CD14-positive monocyte (primary cell): ENCODE results near the gene DOCK4. TPM values are rescaled to one million over a fixed set of nuclear protein-coding genes. Genes with fewer than 3 reads are reported as not detected.

ENCODE experiments used
- DNase-seq, 3 donors: peaks; one replicate each; pipeline ENCODE4 v3.0.0-alpha.2; 2011 to 2022
- H2AFZ ChIP-seq: 2 replicates; pipeline ENCODE4 v1.6.0; 2012; ENCODE audit warnings: mild to moderate bottlenecking, low read depth, low read length, inconsistent platforms; ENCODE audit not compliant: insufficient read depth, poor library complexity, severe bottlenecking
- H3K27ac ChIP-seq, 2 donors: 1 replicate in 1 of 2; 2 replicates in 1 of 2; pipeline ENCODE4 v1.5.1; 2012 to 2013; ENCODE audit warnings: low read length in 2 of 2, control low read depth in 1 of 2, inconsistent platforms in 1 of 2, low read depth in 1 of 2, mild to moderate bottlenecking in 1 of 2
- H3K27me3 ChIP-seq, 2 donors: one replicate each; pipeline versions ENCODE4 v1.6.0 to v1.6.1; 2011 to 2013; ENCODE audit warnings: low read length in 2 of 2; ENCODE audit not compliant: control insufficient read depth in 2 of 2, insufficient read depth in 2 of 2
- H3K36me3 ChIP-seq, 2 donors: replicated peaks in 1 of 2; 1 replicate in 1 of 2; 2 replicates in 1 of 2; pipeline versions ENCODE4 v1.5.1 to v1.6.1; 2012 to 2013; ENCODE audit warnings: low read length in 2 of 2, control low read depth in 1 of 2, inconsistent platforms in 1 of 2, mild to moderate bottlenecking in 1 of 2; ENCODE audit not compliant: insufficient read depth in 2 of 2, control insufficient read depth in 1 of 2
- H3K4me1 ChIP-seq, 2 donors: 1 replicate in 1 of 2; 2 replicates in 1 of 2; pipeline versions ENCODE4 v1.5.1 to v1.6.1; 2012 to 2013; ENCODE audit warnings: low read length in 2 of 2, control low read depth in 1 of 2, inconsistent platforms in 1 of 2, mild to moderate bottlenecking in 1 of 2, moderate library complexity in 1 of 2; ENCODE audit not compliant: insufficient read depth in 2 of 2, control insufficient read depth in 1 of 2
- H3K4me2 ChIP-seq: replicated peaks from 2 replicates; pipeline ENCODE3; 2012; ENCODE audit warnings: low read length, moderate library complexity, mild to moderate bottlenecking; ENCODE audit not compliant: poor library complexity, severe bottlenecking; ENCODE audit errors: extremely low read depth
- H3K4me3 ChIP-seq, 3 experiments: fragments of 200-600 bp in 1 of 3; sonication (generic) in 1 of 3; replicated peaks in 1 of 3; 1 replicate in 2 of 3; 2 replicates in 1 of 3; pipeline ENCODE4 v1.5.1; 2011 to 2013; ENCODE audit warnings: low read length in 3 of 3, mild to moderate bottlenecking in 3 of 3, control low read depth in 2 of 3, low read depth in 2 of 3, inconsistent platforms in 1 of 3, moderate library complexity in 1 of 3
- H3K79me2 ChIP-seq: 2 replicates; pipeline ENCODE4 v1.6.0; 2012; ENCODE audit warnings: mild to moderate bottlenecking, control low read depth, inconsistent platforms, low read length, moderate library complexity; ENCODE audit not compliant: insufficient read depth
- H3K9ac ChIP-seq: 2 replicates; pipeline ENCODE4 v1.6.0; 2017; ENCODE audit warnings: low read length, mild to moderate bottlenecking; ENCODE audit not compliant: insufficient read depth, poor library complexity, severe bottlenecking
- H3K9me3 ChIP-seq, 2 donors: replicated peaks in 1 of 2; 1 replicate in 1 of 2; 2 replicates in 1 of 2; pipeline versions ENCODE4 v1.5.1 to v1.6.1; 2012 to 2013; ENCODE audit warnings: low read length in 2 of 2, control low read depth in 1 of 2; ENCODE audit not compliant: control insufficient read depth in 1 of 2, insufficient read depth in 1 of 2
- H4K20me1 ChIP-seq: 2 replicates; pipeline ENCODE4 v1.6.0; 2012; ENCODE audit warnings: mild to moderate bottlenecking, low read length, control low read depth, moderate library complexity; ENCODE audit not compliant: insufficient read depth
- H3K27ac Mint-ChIP-seq, 7 donors: one replicate each; pipeline ENCODE4 v1.8.0; 2020; ENCODE audit warnings: mild to moderate bottlenecking in 7 of 7, mixed read lengths in 7 of 7, moderate library complexity in 6 of 7, inconsistent platforms in 2 of 7
- H3K27me3 Mint-ChIP-seq, 3 donors: one replicate each; pipeline ENCODE4 v1.8.0; 2021 to 2022; ENCODE audit warnings: low read depth in 3 of 3, mild to moderate bottlenecking in 3 of 3, mixed read lengths in 3 of 3, moderate library complexity in 3 of 3, inconsistent platforms in 1 of 3
- H3K36me3 Mint-ChIP-seq, 2 donors: one replicate each; pipeline ENCODE4 v1.8.0; 2020; ENCODE audit warnings: mixed read lengths in 2 of 2, inconsistent platforms in 1 of 2, mild to moderate bottlenecking in 1 of 2
- H3K4me1 Mint-ChIP-seq: one replicate; pipeline ENCODE4 v1.8.0; 2020; ENCODE audit warnings: mild to moderate bottlenecking, mixed read lengths
- H3K4me3 Mint-ChIP-seq, 2 donors: one replicate each; pipeline ENCODE4 v1.8.0; 2020; ENCODE audit warnings: mild to moderate bottlenecking in 2 of 2, mixed read lengths in 2 of 2, moderate library complexity in 1 of 2
- H3K9me3 Mint-ChIP-seq, 7 donors: one replicate each; pipeline ENCODE4 v1.8.0; 2020 to 2022; ENCODE audit warnings: mixed read lengths in 7 of 7, mild to moderate bottlenecking in 6 of 7, moderate library complexity in 6 of 7, inconsistent platforms in 2 of 7
- CTCF ChIP-seq: fragments of 200-600 bp; IDR thresholded peaks from one replicate; pipeline ENCODE4 v1.8.0; 2022; ENCODE audit warnings: antibody characterized with exemption, mild to moderate bottlenecking
- WGBS: methylation state at CpG from one replicate; pipeline ENCODE4 v1.1.5; 2013; ENCODE audit warnings: missing lambda C conversion rate; ENCODE audit not compliant: insufficient coverage; 5-methylcytosine and 5-hydroxymethylcytosine counted together
- intact Hi-C, 2 donors: fragments of 100-400 bp; cut with micrococcal nuclease; formaldehyde crosslinking; loops; one replicate each; pipeline versions ENCODE4 v1.15.0 to v1.15.1; 2023
- polyA plus RNA-seq, 3 donors: library from polyadenylated mRNA; depleted of rRNA in 1 of 3; unstranded in 2 of 3; stranded (reverse) in 1 of 3; fragments of 300-500 nt in 2 of 3; fragments of >200 nt in 1 of 3; fragmentation: Illumina TruSeq in 2 of 3; gene quantifications; 1 replicate in 2 of 3; 2 replicates in 1 of 3; pipeline ENCODE4 v1.2.3, GENCODE V29; 2012 to 2021

DOCK4 gene
- polyA plus RNA-seq, 3 donors, result 1.3 to 5.0 (median 2.7) TPM

GRCh38 chr7:112080978-112081377, 125.2 kb downstream of the DOCK4 start:
- Histone ChIP-seq H2AFZ (no peak overlapping the region), H3K9me3 (no peaks in the 10 kb centered on the region), H3K27ac (peak overlapping the region; percentile 92 to 99), H3K27me3 (no peaks in the 10 kb centered on the region), H3K9ac (peak overlapping the region; percentile 81), H4K20me1 (no peaks in the 10 kb centered on the region), H3K79me2 (no peaks in the 10 kb centered on the region), H3K4me2 (peak overlapping the region; percentile 63), H3K36me3 (no peaks in the 10 kb centered on the region), H3K4me1 (peaks cover 41 to 54% of the 10 kb centered on the region in 2 donors), H3K4me3 (peak overlapping the region; percentile 16 to 33 (median 32))
- H3K9me3 Mint-ChIP-seq, result no peaks in the 10 kb centered on the region
- H3K4me3 Mint-ChIP-seq, result peak overlapping the region; percentile 60 to 85
- peak overlapping the region; percentile 99 to 100 (median 100) for H3K27ac Mint-ChIP-seq
- peaks cover 45% of the 10 kb centered on the region for H3K4me1 Mint-ChIP-seq
- DNase-seq, result peak; percentile 93 to 97 (median 95)
- no peak for TF ChIP-seq CTCF
- H3K27me3 Mint-ChIP-seq, result peaks cover 0 to 4% (median 0%) of the 10 kb centered on the region in 3 donors
- WGBS, result 0% methylated on average over 4 of the region's 8 CpGs
- no peaks in the 10 kb centered on the region for H3K36me3 Mint-ChIP-seq
- intact Hi-C loops, result loop anchor here (2.0 to 10.0 kb wide), 4 partner anchors 94 to 371 kb away; partner anchors contain the start of genes IFRD1 (in 2 of the 2), DOCK4 (in 1 of the 2) and ZNF277 (in 1 of the 2)

GRCh38 chr7:112080441-112080840, 125.8 kb downstream of the DOCK4 start:
- Histone ChIP-seq H3K36me3 (no peaks in the 10 kb centered on the region), H3K9ac (peak overlapping the region; percentile 81), H4K20me1 (no peaks in the 10 kb centered on the region), H2AFZ (no peak overlapping the region), H3K4me1 (peaks cover 41 to 52% of the 10 kb centered on the region in 2 donors), H3K4me2 (peak overlapping the region; percentile 63), H3K79me2 (no peaks in the 10 kb centered on the region), H3K9me3 (no peaks in the 10 kb centered on the region), H3K4me3 (peak overlapping the region; percentile 16 to 33 (median 32)), H3K27me3 (no peaks in the 10 kb centered on the region), H3K27ac (peak overlapping the region; percentile 92 to 99)
- Mint-ChIP-seq H3K27me3 (peaks cover 0 to 4% (median 0%) of the 10 kb centered on the region in 3 donors), H3K4me3 (peak overlapping the region; percentile 60 to 85), H3K36me3 (no peaks in the 10 kb centered on the region), H3K9me3 (no peaks in the 10 kb centered on the region), H3K27ac (peak overlapping the region; percentile 99 to 100 (median 100)), H3K4me1 (peaks cover 42% of the 10 kb centered on the region)
- peak; percentile 96 to 99 (median 99) for DNase-seq
- WGBS, result 0% methylated on average over 3 of the region's 5 CpGs
- no peak for TF ChIP-seq CTCF
- intact Hi-C loops, result loop anchor here (2.0 to 10.0 kb wide), 4 partner anchors 94 to 372 kb away; partner anchors contain the start of genes IFRD1 (in 2 of the 2), DOCK4 (in 1 of the 2) and ZNF277 (in 1 of the 2)
